NCI-H1436 treated with DMSO at 0.1 percent for 48 hours (cell line): Measurements from ENCODE around the gene ALDH1A2.
"Not testable (repeated sequence)": the region's sequence is repeated elsewhere in the genome, so short reads cannot be mapped to it uniquely, and the experiment has no call there.

Experiments
- DNase-seq: peaks from one replicate; lab custom pipeline; 2025; lab: John Stamatoyannopoulos, UW

Gene ALDH1A2

DNA sequence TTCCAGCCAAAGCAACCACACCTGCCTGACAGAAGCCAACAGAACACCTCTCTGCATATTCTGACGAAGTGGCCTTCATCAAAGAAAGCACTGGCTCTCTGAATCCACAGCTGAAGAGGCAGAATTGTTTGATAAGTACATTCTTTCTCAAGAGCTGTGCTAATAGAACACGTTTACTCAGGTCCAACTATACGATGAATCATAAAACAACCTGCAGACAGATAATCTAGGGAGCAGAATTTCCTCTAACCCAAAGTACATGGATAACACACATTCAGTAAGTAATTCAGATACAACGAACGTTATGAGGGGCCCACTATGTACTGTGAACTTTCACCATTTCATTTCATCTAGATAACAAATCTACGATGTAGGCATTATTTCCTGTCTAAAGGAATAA, 25.4 kb downstream of the ALDH1A2 start:
- DNase-seq = no peak

DNA sequence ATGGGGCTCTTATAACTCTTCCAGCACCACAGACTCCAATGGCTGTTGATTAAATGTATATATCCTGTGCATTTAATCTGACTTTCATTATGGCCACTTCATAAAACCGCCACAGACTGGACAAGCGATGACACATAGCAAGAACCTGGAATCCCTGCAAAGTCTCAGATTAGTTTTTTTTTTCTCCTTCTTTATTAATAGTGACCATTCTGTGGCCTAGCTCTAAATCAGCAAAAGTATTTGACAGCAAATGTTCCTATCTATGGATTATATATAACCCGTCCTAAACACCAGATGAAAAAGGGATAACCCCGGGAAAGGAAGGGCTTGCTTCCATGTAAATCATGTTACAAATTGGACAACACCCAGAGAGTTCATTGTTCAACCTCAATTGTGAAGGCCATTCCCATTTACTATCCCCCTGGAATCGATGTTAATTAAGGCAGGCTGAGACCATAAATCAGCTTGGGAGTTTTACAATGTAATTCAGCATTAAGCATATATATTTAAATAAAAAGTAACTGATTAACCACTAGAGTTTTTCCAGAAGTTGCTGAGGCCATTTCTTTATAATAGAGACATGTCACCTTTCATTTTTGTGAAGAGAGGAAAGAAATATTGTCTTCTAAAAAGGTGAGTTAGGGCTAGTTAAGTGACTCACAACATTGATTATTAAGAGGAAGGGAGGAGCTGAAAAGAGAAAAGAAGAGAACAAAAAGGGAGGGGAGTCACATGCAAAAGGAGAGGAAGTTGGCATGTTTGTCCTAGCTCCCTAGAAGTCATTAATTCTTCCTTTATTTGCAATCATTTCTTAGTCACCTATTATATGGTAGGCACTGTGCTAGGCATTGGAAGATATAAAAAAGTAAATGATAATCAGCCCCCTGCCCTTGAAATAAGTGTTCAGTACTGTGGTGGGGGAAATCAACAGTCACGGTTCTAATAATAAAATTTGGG, 26.2 kb downstream of the ALDH1A2 start:
- no peak for DNase-seq

DNA sequence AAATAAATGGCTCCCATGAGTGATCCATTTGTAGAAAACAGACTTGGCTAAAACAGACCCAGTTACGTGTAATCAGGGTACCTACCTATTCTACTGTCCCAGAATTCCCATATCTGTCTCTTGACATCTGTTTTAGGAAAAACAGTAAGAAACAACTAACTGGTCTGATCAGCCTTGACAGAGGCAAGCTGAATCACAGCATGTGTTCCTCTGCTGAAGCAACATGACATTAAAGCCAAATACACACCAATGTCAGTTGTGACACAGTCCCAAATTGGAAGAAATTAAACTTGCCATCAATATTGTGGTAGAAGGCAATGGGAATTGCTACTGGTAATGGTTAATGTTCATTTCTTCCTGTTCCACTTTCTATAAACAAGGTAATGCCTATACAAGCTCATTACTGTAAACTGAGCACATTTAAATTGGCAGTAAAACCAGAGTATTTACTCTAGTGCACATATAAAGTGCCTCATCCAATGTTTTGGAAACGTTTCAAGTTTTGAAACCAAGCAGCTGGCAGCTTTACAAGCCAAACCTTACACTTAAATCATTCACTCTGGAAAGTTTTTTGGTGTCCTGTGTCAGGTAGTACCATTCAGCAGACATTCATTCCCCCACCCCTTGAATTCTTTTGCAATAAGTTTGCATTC, 27.0 kb downstream of the ALDH1A2 start:
- no peak for DNase-seq

DNA sequence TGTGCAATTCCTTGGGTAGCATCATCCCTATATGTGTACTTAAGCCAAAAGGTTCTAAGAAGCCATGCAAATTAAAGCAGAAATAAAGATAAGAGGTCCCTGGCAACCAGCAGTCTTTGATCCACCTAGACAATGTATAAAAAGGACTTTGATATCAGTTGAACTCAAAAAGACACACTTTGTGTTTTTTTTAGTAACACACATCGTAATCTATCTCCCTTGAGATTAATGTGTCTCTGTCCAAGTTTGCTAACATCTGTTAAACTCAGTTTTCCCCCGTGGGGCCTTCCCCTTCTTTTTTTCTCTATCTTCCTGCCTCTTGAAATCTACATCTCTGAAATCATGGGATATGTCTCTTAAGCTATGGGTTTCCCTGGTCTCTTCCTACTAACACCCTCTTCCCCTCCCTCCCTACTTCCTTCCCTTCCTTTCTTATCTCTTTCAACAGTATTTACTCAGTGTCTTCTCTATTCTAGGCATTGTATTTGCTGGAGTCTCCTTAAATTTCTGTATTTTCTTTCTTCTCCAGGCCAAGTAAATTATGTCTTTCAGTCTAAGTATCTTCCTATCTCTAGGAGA, 27.7 kb downstream of the ALDH1A2 start:
- DNase-seq = no peak

GRCh38 chr15:58036579-58036978, 28.9 kb downstream of the ALDH1A2 start:
- DNase-seq = no peak

DNA sequence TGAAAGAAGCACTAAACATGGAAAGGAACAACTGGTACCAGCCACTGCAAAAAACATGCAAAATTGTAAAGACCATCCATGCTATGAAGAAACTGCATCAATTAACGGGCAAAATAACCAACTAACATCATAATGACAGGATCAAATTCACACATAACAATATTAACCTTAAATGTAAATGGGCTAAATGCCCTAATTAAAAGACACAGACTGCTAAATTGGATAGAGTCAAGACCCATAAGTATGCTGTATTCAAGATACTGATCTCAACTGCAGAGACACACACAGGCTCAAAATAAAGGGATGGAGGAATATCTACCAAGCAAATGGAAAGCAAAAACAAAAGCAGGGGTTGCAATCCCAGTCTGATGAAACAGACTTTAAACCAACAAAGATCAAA, 37.1 kb downstream of the ALDH1A2 start:
- not testable (repeated sequence) for DNase-seq

- no peak for DNase-seq
These were observed 39.0 kb downstream of the ALDH1A2 start for GRCh38 chr15:58026552-58026951.

GRCh38 chr15:58026051-58026450, 39.5 kb downstream of the ALDH1A2 start:
- DNase-seq = no peak

DNA sequence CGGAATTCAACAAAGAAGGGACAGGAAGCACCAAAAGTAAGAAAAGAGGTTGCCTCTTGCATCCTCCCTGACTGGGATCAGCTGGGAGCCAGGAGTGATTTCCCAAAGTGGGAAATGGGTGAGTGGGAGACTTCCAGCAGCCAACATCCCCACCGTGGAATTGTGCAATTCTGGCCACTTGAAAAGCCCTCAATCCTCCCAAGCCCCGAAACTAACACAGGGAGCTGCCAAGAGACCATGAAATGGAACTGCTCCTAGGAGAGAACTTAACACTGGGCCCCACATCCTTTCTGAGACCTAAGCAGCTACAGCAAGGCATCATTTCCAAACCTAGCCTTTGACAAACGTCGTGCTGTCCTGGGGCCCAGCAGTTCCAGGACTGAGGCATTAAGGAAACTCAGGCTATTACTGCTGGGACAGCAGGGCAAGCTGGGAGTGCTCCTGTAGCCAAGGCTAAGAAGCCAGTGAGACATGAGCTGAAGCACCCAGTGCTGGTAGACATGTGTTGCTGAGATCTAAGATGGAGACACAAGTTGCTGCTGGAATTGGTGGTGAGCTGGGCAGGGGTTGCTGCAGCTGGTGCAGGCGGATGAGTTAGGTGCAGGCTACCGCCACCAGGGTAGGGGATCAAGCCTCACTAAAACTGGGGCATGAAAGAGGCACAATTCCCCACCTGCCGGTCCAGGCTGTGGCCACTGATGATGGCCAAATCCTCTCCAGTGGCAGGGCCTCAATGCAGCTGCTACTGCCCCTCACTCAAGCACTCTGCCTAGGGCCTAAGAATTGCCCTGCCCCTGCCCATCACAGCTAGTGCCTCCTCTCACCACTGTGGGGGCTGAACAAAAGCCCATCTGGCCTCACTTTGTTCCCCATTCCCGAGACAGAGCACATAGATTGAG, 43.9 kb downstream of the ALDH1A2 start:
- DNase-seq = no peak

- DNase-seq = no peak
These were observed 45.8 kb downstream of the ALDH1A2 start for GRCh38 chr15:58019503-58020376.

- no peak for DNase-seq
These were observed 47.6 kb downstream of the ALDH1A2 start for GRCh38 chr15:58017869-58018268.

- DNase-seq = no peak
These were observed 48.8 kb downstream of the ALDH1A2 start for GRCh38 chr15:58016581-58017175.

GRCh38 chr15:58015565-58015964, 49.9 kb downstream of the ALDH1A2 start:
- no peak for DNase-seq

DNA sequence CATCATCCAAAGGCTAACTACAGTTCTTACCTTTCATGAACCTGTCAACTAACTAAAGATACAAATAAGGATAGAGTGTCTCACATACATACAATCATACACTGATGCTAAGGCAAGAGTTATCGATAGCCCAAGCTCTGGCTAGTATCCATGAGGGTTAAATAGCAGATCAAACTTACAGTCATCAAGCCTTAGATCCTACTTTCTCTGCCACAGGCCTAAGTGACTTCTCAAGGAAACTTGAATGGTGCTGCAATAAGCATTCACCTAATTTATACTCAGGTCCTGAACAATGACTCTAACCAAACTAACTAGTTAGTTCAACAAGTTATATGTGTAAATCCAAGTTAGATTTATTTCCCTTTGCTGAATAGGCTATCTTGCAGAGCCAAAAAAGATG, 51.0 kb downstream of the ALDH1A2 start:
- DNase-seq = no peak

DNA sequence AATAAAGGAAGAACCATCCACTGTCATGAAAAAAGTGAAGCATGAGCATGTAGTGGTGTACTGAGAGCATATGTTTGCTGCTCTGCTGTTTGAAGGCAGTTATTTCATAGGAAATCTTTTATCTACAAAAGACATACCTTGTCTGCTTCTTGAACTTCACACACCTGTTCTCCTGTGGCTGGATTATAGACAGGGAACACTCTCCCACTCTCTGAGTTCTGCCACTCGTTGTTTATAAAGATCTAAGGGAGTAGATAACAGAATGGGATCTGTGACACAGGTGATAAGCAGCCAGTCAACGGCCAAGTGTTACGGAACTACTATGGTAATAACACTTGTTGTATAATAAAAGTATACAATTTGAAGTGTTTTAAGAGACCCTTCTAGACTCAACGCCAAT, 51.5 kb downstream of the ALDH1A2 start:
- DNase-seq = no peak

GRCh38 chr15:58010983-58011382, 54.5 kb downstream of the ALDH1A2 start:
- no peak for DNase-seq

DNA sequence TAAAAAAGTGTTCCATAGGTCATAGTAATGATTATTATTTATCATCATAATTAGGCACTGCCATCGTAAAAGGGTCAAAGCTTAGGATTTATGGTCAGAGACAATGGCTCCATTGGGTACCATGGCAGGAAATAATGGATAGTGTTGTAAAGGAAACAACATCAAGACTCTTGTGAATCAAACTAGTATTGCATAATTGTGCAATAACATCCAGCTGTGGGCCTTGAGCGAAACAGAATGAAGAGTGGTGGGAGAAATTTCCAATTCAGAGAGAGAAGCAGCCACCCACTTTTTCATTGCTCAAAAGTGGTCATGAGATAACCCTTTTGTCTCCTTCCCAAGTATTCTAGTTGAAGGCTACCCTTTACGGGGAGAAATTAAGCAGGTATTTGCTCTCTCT, 61.7 kb downstream of the ALDH1A2 start:
- no peak for DNase-seq

DNA sequence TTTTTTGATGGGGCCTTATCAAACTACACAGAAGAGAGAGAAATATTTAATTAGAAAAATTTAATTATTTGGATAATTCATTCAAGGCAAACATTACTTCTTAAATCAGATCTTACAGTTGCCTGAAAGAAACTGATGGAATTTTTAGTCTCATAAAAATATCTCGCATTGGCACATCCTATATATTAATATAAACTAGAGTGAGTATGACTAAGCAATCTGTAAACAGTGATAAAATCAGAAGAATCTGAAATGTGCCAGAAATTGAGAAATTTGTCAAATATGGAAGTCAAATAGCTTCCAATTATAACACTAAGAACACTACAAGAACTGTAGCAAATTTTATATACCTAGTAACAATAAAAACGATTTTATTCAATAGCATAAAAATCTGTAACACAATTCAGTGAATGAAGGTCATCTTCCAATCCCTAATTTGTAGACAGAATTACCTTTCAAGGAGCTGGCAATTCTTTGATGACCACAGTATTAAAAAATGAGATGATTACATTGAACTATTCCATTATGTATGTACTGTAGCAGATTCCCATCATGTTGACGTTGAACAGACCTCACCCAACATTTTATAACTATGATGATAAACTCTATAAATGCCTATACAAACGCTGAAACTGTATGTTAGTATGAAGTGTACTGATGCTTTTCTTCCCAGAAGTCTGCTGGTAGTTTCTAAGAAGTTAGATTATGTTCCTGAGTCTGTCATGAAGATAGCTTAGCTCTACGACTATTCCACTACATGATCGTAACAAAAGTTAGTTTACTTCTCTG, 63.0 kb downstream of the ALDH1A2 start:
- no peak for DNase-seq

DNA sequence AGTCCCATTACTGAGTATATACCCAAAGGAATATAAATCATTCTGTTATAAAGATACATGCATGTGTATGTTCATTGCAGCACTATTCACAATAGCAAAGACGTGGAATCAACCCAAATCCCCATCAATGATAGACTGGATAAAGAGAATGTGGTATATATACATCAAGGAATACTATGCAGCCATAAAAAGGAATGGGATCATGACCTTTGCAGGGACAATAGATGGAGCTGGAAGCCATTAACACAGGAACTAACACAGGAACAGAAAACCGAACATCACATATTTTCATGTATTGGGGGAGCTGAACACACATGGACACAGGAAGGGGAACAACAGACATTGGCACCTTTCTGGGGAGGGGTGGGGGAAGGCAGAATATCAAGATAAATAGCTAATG, 65.8 kb downstream of the ALDH1A2 start:
- not testable (repeated sequence) for DNase-seq

GRCh38 chr15:57996561-57996960, 69.0 kb downstream of the ALDH1A2 start:
- DNase-seq = no peak
